GM12872 (cell line): Measurements from ENCODE around the gene DYRK2.

ENCODE experiments used
- TF ChIP-seq, protein P1 (sequence below): IDR thresholded peaks from 3 replicates; pipeline ENCODE4 v1.5.1; 2011; ENCODE audit warnings: low read depth, mild to moderate bottlenecking, low read length, moderate library complexity; ENCODE audit not compliant: insufficient read depth

DYRK2 gene

DNA sequence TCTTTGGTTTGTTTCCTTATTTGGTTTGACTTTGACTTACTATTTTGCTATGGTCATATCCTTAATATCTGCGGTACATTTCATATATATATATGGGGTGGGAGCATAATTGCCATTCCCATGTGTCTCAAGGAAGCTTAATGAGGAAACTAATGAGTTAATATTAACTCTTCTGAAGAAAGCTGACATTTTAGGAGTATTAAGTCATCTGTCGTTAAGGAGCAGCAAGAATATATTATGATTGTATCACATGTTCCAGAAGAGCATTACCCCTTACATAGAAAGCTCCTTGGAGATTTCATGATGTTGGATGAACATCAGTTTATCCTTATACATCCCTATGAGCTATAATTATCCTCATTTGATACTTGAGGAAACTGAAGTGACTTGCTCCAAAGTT is 15.6 kb downstream of the DYRK2 start:
- TF ChIP-seq, protein P1, sequence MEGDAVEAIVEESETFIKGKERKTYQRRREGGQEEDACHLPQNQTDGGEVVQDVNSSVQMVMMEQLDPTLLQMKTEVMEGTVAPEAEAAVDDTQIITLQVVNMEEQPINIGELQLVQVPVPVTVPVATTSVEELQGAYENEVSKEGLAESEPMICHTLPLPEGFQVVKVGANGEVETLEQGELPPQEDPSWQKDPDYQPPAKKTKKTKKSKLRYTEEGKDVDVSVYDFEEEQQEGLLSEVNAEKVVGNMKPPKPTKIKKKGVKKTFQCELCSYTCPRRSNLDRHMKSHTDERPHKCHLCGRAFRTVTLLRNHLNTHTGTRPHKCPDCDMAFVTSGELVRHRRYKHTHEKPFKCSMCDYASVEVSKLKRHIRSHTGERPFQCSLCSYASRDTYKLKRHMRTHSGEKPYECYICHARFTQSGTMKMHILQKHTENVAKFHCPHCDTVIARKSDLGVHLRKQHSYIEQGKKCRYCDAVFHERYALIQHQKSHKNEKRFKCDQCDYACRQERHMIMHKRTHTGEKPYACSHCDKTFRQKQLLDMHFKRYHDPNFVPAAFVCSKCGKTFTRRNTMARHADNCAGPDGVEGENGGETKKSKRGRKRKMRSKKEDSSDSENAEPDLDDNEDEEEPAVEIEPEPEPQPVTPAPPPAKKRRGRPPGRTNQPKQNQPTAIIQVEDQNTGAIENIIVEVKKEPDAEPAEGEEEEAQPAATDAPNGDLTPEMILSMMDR = no peak

DNA sequence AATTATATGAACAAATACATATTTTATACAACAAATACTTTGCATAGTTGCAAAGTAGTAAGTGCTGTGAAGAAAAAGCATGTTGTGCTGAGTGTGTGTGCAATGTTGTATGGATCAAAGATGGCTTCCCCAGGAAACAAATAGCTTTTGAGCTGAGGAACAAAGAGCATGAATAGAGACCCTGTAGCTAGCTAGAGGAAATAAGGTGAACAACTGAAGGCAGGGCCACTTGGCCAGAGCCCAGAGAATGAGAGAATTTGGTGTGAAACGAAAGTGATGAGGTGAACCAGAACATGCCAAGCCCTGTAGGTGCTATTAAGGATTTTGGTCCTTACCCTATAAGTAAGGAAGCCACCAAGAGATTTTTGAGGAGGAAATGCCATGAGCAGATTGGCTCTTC is 17.1 kb downstream of the DYRK2 start:
- TF ChIP-seq, protein P1 = no peak

DNA sequence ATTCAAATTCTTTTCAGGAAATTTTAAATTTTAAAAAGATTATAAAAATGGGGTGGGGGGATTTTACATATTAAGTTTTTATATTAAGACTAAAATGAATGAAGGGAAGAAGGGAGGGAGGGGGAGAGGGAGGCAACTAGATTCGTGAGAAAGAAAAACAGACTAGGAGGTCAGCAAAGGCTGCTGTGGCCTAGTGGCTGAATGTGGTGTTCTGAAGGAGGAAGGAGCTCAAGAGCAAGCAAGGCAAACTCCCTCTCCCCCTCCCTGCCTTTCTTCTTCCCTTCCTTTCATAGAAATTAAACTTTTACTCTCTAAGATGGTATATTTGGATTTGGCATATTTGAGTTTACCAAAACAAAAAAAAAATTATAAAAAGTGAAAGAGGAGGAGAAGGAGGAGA is 18.1 kb downstream of the DYRK2 start:
- TF ChIP-seq, protein P1 = no peak

DNA sequence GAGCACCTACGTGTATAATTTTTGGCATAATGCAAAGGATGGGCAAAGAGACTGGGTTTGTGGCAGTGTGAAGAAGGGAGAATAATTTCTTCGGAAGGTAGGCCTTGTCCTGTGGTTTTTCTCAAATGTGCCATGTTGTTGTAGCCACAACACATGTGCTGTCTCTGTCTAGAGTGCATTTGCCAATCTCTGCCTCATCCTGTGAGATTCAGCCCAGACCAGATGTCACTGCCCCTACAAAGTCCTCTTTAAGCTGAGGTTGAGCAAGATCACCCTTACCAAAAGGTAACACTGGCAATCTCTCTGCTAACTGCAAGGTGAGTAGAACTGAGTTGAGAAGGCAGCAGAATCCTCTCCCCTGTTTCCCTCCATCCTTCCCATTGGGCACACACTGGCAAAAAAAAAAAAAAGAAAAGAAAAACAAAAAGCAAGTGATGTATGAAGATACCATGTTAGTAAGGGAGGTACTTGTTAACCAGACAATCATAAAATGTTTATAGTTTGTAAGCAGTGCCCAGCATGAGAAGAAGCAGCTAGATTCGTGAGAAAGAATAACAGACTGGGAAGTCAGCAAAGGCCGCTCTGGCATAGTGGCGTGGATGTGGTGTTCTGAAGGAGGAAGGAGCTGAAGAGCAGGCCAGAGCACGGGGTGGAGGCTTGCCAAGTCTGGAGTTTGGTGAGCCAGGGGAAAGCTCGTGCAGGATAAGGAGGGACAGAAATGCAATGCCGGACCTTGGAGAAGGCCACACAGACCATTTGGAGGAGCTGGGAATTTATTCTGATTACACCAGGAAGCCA is 18.9 kb downstream of the DYRK2 start:
- TF ChIP-seq, protein P1 = no peak

DNA sequence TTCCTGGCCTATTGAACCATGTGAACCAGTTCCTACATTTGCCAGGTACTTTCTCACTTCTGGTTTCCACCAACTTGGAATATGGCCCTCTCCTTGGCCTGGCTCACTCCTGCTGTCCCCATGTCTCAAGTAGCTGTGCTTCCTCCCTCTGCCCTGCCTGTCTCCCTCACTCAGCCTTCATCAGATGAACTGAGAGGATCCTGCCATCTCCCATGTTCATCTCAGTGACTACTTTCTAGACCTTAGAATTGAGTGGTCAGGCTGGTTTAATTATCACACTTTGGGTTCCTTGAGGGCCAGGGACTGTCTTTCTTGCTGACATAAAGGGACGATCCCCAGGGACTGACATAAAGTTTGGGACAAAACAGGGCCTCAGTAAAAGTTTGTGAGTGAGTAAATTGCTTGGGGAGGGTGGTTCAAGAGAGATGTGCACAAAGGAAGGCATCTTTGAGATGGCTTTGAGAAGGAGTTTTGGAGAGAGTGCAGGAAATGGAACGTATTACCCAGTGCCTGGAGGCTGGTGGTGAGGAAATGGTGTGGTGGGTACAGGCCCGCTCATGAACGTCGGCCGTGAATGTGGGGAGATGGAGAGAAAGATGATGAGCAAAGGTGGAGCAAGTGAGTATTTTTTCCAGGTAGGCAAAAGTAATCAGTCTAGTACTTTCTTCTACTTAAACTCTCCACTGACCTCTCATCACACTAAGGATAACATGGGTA is 20.8 kb downstream of the DYRK2 start:
- TF ChIP-seq, protein P1 = no peak

DNA sequence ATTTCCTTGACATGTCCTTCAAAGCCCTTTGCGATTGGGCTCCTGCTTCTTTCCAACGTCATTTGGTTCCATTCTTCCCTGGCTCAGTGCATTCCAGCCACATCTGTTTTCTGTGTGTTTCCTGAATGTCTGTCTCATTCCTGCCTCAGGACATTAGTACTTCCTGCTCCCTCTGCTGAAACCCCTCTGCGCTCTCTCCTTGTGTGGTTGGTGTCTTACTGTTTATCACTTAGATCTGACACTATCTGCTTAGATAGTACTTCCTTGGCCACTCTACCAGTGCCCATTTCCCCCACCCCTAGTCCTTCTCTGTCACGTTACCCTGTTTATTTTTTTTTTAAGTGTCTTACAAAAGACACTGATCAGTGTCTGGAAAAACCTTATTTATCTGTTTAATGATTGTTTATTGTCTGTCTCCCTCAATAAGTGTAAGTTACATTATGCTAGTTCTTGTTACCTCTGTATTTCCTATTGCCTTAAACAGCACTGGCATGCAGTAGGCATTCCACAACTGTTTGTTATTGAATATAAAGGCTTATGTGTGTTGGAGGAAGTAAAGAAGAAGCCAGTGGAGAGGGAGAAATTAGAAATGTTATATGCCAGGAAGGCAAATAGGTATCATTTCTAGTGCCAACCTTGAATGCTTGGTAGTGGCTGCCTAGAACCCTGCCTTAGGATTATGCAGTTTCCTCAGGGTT is 21.5 kb downstream of the DYRK2 start:
- TF ChIP-seq, protein P1 = no peak

DNA sequence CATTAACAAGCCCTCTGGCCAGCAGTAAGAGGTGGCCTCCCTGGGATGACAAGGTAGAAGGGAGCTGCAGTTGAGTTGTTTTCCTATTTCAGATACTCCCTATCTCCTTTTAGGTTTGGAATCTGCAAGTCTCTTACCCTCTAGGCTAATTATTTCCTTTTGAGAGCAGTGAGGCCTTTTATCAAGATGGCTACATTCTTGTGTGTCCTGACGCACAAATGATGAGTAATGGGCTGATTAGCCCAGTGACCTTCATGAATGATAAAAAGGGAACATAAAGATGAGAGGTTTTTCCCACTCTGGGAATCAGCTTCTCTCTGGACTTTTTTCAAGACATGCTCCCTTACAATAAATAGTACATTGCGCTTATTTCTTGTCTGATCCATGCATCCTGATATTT is 22.9 kb downstream of the DYRK2 start:
- TF ChIP-seq, protein P1 = no peak
